Fibroblast of skin of left quadriceps (primary cell): ENCODE results near the gene AP5Z1.
"Not testable (repeated sequence)": the region's sequence is repeated elsewhere in the genome, so short reads cannot be mapped to it uniquely, and the experiment has no call there.

ENCODE experiments used
- DNase-seq, 2 experiments: peaks; one replicate each; pipeline ENCODE4 v3.0.0-alpha.2; 2013; ENCODE audit warnings: low read depth in 2 of 2

The AP5Z1 gene

GRCh38 chr7:4802577-4802976 lies 27.2 kb downstream of the AP5Z1 start:
- DNase-seq: not testable (repeated sequence)

GRCh38 chr7:4803397-4804241 lies 28.2 kb downstream of the AP5Z1 start:
- DNase-seq: no peak

- DNase-seq: no peak
These were observed 29.9 kb downstream of the AP5Z1 start for GRCh38 chr7:4805110-4805983.

- no peak for DNase-seq
These were observed 30.5 kb downstream of the AP5Z1 start for GRCh38 chr7:4805984-4806300.

GRCh38 chr7:4806983-4807597 lies 31.7 kb downstream of the AP5Z1 start:
- no peak for DNase-seq

- no peak for DNase-seq
These were observed 32.2 kb downstream of the AP5Z1 start for GRCh38 chr7:4807598-4808016.

GRCh38 chr7:4808026-4808425 lies 32.6 kb downstream of the AP5Z1 start:
- DNase-seq: no peak

GRCh38 chr7:4808565-4808964 lies 33.1 kb downstream of the AP5Z1 start:
- no peak for DNase-seq

GRCh38 chr7:4809091-4809591 lies 33.7 kb downstream of the AP5Z1 start:
- DNase-seq: no peak

- DNase-seq: no peak
These were observed 34.2 kb downstream of the AP5Z1 start for GRCh38 chr7:4809666-4810065.

- DNase-seq: no peak
These were observed 39.0 kb downstream of the AP5Z1 start for GRCh38 chr7:4814433-4814832.

- DNase-seq: no peak
These were observed 39.7 kb downstream of the AP5Z1 start for GRCh38 chr7:4815121-4815520.

- DNase-seq: no peak
These were observed 40.4 kb downstream of the AP5Z1 start for GRCh38 chr7:4815609-4816418.

- DNase-seq: no peak
These were observed 41.1 kb downstream of the AP5Z1 start for GRCh38 chr7:4816419-4817080.

GRCh38 chr7:4817178-4817901 lies 41.9 kb downstream of the AP5Z1 start:
- no peak for DNase-seq

- no peak for DNase-seq
These were observed 42.8 kb downstream of the AP5Z1 start for GRCh38 chr7:4818000-4818794.

GRCh38 chr7:4819560-4820404 lies 44.4 kb downstream of the AP5Z1 start:
- no peak for DNase-seq

- no peak for DNase-seq
These were observed 45.1 kb downstream of the AP5Z1 start for GRCh38 chr7:4820405-4820966.
